Skeletal muscle satellite cell (primary cell): ENCODE results near the gene EML4.

Experiments used
- H3K27me3 ChIP-seq: 2 replicates; pipeline ENCODE4 v1.7.0; 2013; ENCODE audit warnings: low read length; ENCODE audit not compliant: control insufficient read depth, insufficient read depth
- H3K36me3 ChIP-seq: 2 replicates; pipeline ENCODE4 v1.7.0; 2013; ENCODE audit warnings: mild to moderate bottlenecking, control low read depth, low read length; ENCODE audit not compliant: insufficient read depth
- H3K4me1 ChIP-seq: 2 replicates; pipeline ENCODE4 v1.7.0; 2013; ENCODE audit warnings: low read length; ENCODE audit not compliant: control insufficient read depth, insufficient read depth
- H3K4me2 ChIP-seq: 2 replicates; pipeline ENCODE4 v1.7.0; 2013; ENCODE audit warnings: mild to moderate bottlenecking, low read length
- H3K4me3 ChIP-seq: 2 replicates; pipeline ENCODE4 v1.7.0; 2013; ENCODE audit warnings: low read length
- H3K9ac ChIP-seq: 2 replicates; pipeline ENCODE4 v1.7.0; 2013; ENCODE audit warnings: mild to moderate bottlenecking, low read depth, low read length, moderate library complexity
- H3K9me3 ChIP-seq: replicated peaks from 2 replicates; pipeline ENCODE4 v1.7.0; 2013; ENCODE audit warnings: mild to moderate bottlenecking, control low read depth, low read length

Gene EML4

DNA sequence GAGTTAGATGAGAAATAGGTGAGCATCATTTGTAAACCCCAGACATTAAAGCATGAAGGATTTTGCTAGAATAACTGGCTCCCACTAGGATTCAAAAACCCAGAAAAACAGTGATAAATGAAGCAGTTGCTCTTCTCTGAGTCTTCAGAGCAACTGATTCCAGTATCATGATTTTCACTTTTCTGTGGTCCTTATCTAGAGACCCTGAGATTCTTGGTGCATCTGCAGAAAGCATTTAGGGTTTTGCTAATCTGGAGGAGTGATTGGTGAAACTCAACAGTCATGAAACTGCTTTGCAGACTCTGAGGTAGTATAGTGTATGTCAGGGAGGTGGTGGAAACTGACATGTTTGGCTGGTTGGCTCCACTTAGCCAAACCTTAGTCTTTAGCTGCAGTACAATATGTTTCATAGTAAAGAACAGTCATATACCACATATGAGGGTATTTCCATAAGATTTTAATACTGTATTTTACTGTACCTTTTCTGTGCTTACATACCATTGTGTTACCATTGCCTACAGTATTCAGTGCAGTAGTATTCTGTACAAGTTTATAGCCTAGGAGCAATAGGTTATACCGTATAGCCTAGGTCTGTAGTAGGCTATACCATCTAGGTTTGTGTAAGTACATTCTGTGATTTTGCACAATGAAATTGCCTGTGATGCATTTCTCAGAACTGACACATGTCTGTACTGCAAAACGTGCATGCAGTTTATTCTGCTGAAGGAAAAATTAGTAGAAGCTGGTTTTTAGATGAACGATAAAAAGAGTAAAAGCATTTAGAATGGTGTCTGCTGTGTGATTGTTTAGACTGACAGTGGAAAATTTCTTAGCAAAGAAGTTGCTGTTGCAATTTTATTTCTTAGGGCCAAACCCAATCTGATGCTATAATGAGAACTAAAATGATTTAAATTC, 23.8 kb downstream of the EML4 start:
- Histone ChIP-seq H3K4me2 (no peak overlapping the region), H3K9me3 (no peaks in the 10 kb centered on the region), H3K27me3 (no peaks in the 10 kb centered on the region), H3K4me3 (no peak overlapping the region), H3K36me3 (no peaks in the 10 kb centered on the region), H3K9ac (no peak overlapping the region), H3K4me1 (peaks cover 21% of the 10 kb centered on the region)

GRCh38 chr2:42193722-42194187, 24.6 kb downstream of the EML4 start:
- no peaks in the 10 kb centered on the region for H3K9me3 ChIP-seq
- peaks cover 21% of the 10 kb centered on the region for H3K4me1 ChIP-seq
- no peaks in the 10 kb centered on the region for H3K36me3 ChIP-seq
- H3K4me2 ChIP-seq = no peak overlapping the region
- H3K9ac ChIP-seq = no peak overlapping the region
- no peak overlapping the region for H3K4me3 ChIP-seq
- H3K27me3 ChIP-seq = no peaks in the 10 kb centered on the region

- H3K4me2 ChIP-seq = no peak overlapping the region
- H3K27me3 ChIP-seq = no peaks in the 10 kb centered on the region
- no peak overlapping the region for H3K4me3 ChIP-seq
- H3K36me3 ChIP-seq = no peaks in the 10 kb centered on the region
- no peaks in the 10 kb centered on the region for H3K9me3 ChIP-seq
- H3K9ac ChIP-seq = no peak overlapping the region
- H3K4me1 ChIP-seq = peaks cover 21% of the 10 kb centered on the region
These were observed 25.3 kb downstream of the EML4 start for GRCh38 chr2:42194428-42194827.

DNA sequence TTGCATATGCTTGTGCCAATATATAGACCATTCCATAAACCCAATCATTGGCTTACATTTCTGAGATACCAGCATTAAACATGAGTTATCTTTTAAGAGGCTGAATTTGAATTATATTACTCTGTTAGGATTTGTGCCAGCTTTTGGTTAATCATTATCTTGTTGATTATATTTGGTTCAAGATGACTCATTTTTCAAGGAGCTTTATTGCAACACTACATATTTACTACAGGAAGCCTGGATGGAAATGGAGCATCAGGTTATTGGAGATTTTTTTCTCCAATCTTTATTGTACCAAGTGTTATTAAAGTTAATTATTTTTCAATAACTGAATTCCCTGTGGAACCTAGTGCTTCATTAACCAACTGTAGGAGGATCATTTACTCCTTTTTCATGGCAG, 26.4 kb downstream of the EML4 start:
- H3K4me3 ChIP-seq = no peak overlapping the region
- H3K4me1 ChIP-seq = peaks cover 26% of the 10 kb centered on the region
- no peaks in the 10 kb centered on the region for H3K9me3 ChIP-seq
- H3K9ac ChIP-seq = no peak overlapping the region
- H3K36me3 ChIP-seq = no peaks in the 10 kb centered on the region
- no peak overlapping the region for H3K4me2 ChIP-seq
- no peaks in the 10 kb centered on the region for H3K27me3 ChIP-seq

GRCh38 chr2:42196070-42196402, 26.9 kb downstream of the EML4 start:
- no peak overlapping the region for H3K9ac ChIP-seq
- H3K4me2 ChIP-seq = no peak overlapping the region
- H3K9me3 ChIP-seq = no peaks in the 10 kb centered on the region
- peaks cover 31% of the 10 kb centered on the region for H3K4me1 ChIP-seq
- H3K27me3 ChIP-seq = no peaks in the 10 kb centered on the region
- H3K36me3 ChIP-seq = no peaks in the 10 kb centered on the region
- no peak overlapping the region for H3K4me3 ChIP-seq

GRCh38 chr2:42196403-42197267, 27.5 kb downstream of the EML4 start:
- H3K9me3 ChIP-seq = no peaks in the 10 kb centered on the region
- H3K4me2 ChIP-seq = no peak overlapping the region
- no peaks in the 10 kb centered on the region for H3K36me3 ChIP-seq
- no peaks in the 10 kb centered on the region for H3K27me3 ChIP-seq
- H3K9ac ChIP-seq = no peak overlapping the region
- H3K4me3 ChIP-seq = no peak overlapping the region
- H3K4me1 ChIP-seq = peaks cover 36% of the 10 kb centered on the region

GRCh38 chr2:42197792-42198191, 28.6 kb downstream of the EML4 start:
- Histone ChIP-seq H3K9ac (no peak overlapping the region), H3K4me2 (no peak overlapping the region), H3K4me1 (peaks cover 41% of the 10 kb centered on the region), H3K4me3 (no peak overlapping the region), H3K36me3 (no peaks in the 10 kb centered on the region), H3K9me3 (no peaks in the 10 kb centered on the region), H3K27me3 (no peaks in the 10 kb centered on the region)

- Histone ChIP-seq H3K9ac (no peak overlapping the region), H3K27me3 (no peaks in the 10 kb centered on the region), H3K4me2 (no peak overlapping the region), H3K9me3 (no peaks in the 10 kb centered on the region), H3K4me3 (no peak overlapping the region), H3K4me1 (peaks cover 35% of the 10 kb centered on the region), H3K36me3 (no peaks in the 10 kb centered on the region)
These were observed 29.3 kb downstream of the EML4 start for GRCh38 chr2:42198466-42198865.

DNA sequence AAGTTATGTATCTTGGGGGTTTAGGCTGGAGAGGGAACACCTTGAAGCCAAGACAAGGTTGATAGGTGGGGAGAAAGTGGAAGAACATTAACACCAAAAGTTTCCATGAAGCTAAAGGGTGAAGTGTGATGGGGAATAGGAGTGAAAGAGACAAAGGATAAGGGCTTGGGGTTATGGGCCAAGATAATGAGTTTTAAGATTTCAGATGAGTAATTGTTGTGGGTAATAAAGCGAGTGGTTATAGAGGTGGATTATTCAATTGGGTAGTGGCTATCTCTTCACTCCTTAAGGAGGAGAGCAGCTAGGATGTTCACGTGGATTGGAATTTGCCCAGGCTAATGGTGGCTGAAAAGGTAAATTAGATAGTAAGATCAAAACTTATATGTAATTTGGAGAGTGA, 29.8 kb downstream of the EML4 start:
- H3K4me3 ChIP-seq = no peak overlapping the region
- no peak overlapping the region for H3K4me2 ChIP-seq
- H3K9me3 ChIP-seq = no peaks in the 10 kb centered on the region
- peaks cover 29% of the 10 kb centered on the region for H3K4me1 ChIP-seq
- H3K27me3 ChIP-seq = no peaks in the 10 kb centered on the region
- no peak overlapping the region for H3K9ac ChIP-seq
- no peaks in the 10 kb centered on the region for H3K36me3 ChIP-seq

GRCh38 chr2:42199626-42200025, 30.5 kb downstream of the EML4 start:
- Histone ChIP-seq H3K4me1 (peaks cover 31% of the 10 kb centered on the region), H3K36me3 (no peaks in the 10 kb centered on the region), H3K4me3 (no peak overlapping the region), H3K9ac (no peak overlapping the region), H3K27me3 (no peaks in the 10 kb centered on the region), H3K4me2 (no peak overlapping the region), H3K9me3 (no peaks in the 10 kb centered on the region)

DNA sequence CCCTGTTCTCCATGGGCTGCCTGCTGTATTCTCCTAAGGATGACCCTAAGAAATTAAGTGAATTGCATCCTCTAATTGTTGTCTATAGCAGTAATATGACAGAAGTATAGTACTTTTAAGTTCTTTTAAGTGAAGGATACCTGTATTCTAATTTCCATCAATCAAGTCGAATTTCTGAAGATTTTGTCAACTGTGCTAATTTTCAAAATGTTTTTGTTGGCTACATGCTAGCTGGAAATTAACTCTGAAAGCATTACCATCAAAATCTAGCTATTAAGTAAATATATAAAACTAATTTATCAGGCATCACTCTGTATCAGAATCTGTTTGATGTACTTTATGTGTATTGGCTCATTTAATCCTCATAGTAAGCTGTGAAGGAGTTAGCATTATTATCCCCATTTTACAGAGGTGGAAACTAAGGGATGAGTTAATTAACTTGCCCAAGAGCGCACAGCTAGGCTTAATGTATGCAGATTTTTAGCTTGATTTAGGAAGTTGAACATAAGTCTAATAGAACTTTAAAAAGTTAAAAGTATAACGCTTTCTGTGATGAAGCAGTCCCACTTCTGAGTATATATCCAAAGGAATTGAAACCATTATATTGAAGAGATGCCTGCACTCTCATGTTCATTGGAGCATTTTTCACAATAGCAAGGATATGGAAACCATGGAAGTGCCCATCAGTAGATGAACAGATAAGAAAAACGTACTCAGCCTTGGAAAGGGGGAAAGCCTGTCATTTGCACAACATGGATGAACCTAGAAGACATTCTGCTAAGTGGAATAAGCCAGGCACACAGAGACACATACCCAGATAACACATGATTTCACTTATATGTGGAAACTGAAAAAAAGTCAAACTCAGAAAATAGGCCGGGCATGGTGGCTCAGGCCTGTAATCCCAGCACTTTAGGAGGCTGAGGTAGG, 32.0 kb downstream of the EML4 start:
- Histone ChIP-seq H3K36me3 (no peaks in the 10 kb centered on the region), H3K4me1 (peaks cover 31% of the 10 kb centered on the region), H3K27me3 (no peaks in the 10 kb centered on the region), H3K4me2 (peak overlapping the region; percentile 29), H3K9ac (no peak overlapping the region), H3K9me3 (no peaks in the 10 kb centered on the region), H3K4me3 (no peak overlapping the region)
